NCI-H1436 treated with DMSO at 0.1 percent for 48 hours (cell line): ENCODE results near the gene RAB7A.
"Not testable (repeated sequence)": the region's sequence is repeated elsewhere in the genome, so short reads cannot be mapped to it uniquely, and the experiment has no call there.

Experiments
- DNase-seq: peaks from one replicate; lab custom pipeline; 2025; lab: John Stamatoyannopoulos, UW

RAB7A gene

GRCh38 chr3:128710816-128711433 is 15.1 kb upstream of the RAB7A start:
- no peak for DNase-seq

- no peak for DNase-seq
Observed at GRCh38 chr3:128712848-128713247, 13.1 kb upstream of the RAB7A start.

GRCh38 chr3:128714887-128715491 is 11.0 kb upstream of the RAB7A start:
- no peak for DNase-seq

- not testable (repeated sequence) for DNase-seq
Observed at GRCh38 chr3:128718892-128719291, 7.1 kb upstream of the RAB7A start.

GRCh38 chr3:128720891-128721290 is 5.1 kb upstream of the RAB7A start:
- no peak for DNase-seq

GRCh38 chr3:128723477-128723876 is 2.5 kb upstream of the RAB7A start:
- DNase-seq = no peak

GRCh38 chr3:128725547-128726022 is 398 bp upstream of the RAB7A start:
- no peak for DNase-seq

- no peak for DNase-seq
Observed at GRCh38 chr3:128727059-128727458, 1.1 kb downstream of the RAB7A start.

GRCh38 chr3:128727485-128727884 is 1.5 kb downstream of the RAB7A start:
- DNase-seq = no peak

GRCh38 chr3:128727996-128728395 is 2.0 kb downstream of the RAB7A start:
- no peak for DNase-seq

GRCh38 chr3:128728521-128728920 is 2.5 kb downstream of the RAB7A start:
- DNase-seq = not testable (repeated sequence)

- DNase-seq = no peak
Observed at GRCh38 chr3:128730471-128730870, 4.5 kb downstream of the RAB7A start.

GRCh38 chr3:128734523-128735189 is 8.7 kb downstream of the RAB7A start:
- DNase-seq = no peak

- DNase-seq = no peak
Observed at GRCh38 chr3:128735287-128735686, 9.3 kb downstream of the RAB7A start.

- DNase-seq = no peak
Observed at GRCh38 chr3:128735884-128736283, 9.9 kb downstream of the RAB7A start.

- DNase-seq = no peak
Observed at GRCh38 chr3:128736601-128737000, 10.6 kb downstream of the RAB7A start.

GRCh38 chr3:128740621-128741020 is 14.6 kb downstream of the RAB7A start:
- no peak for DNase-seq

GRCh38 chr3:128742821-128743594 is 17.0 kb downstream of the RAB7A start:
- DNase-seq = no peak

- no peak for DNase-seq
Observed at GRCh38 chr3:128745742-128746141, 19.8 kb downstream of the RAB7A start.

GRCh38 chr3:128746881-128747280 is 20.9 kb downstream of the RAB7A start:
- no peak for DNase-seq

- DNase-seq = no peak
Observed at GRCh38 chr3:128748557-128748956, 22.6 kb downstream of the RAB7A start.

- DNase-seq = no peak
Observed at GRCh38 chr3:128749035-128749434, 23.1 kb downstream of the RAB7A start.

- DNase-seq = not testable (repeated sequence)
Observed at GRCh38 chr3:128749561-128749960, 23.6 kb downstream of the RAB7A start.
